Neuronal stem cell (in vitro differentiated cells): ENCODE results near the gene SPATA4.

Experiments used
- DNase-seq: peaks from one replicate; pipeline ENCODE4 v3.0.0-alpha.2; 2013; ENCODE audit warnings: low spot score
- H2AFZ ChIP-seq: one replicate; pipeline ENCODE4 v1.6.1; 2013; ENCODE audit warnings: mild to moderate bottlenecking, low read length, inconsistent platforms
- H2AK5ac ChIP-seq: 2 replicates; pipeline ENCODE4 v1.6.1; 2013; ENCODE audit warnings: low read depth, mild to moderate bottlenecking, inconsistent platforms, low read length, moderate library complexity, mixed read lengths
- H2BK120ac ChIP-seq: 2 replicates; pipeline ENCODE4 v1.6.1; 2013; ENCODE audit warnings: low read depth, mild to moderate bottlenecking, inconsistent platforms, low read length, moderate library complexity, mixed read lengths
- H2BK12ac ChIP-seq: one replicate; pipeline ENCODE4 v1.6.1; 2013; ENCODE audit warnings: low read length, inconsistent platforms
- H2BK15ac ChIP-seq: 2 replicates; pipeline ENCODE4 v1.6.1; 2013; ENCODE audit warnings: mild to moderate bottlenecking, low read length, inconsistent platforms, mixed read lengths
- H2BK5ac ChIP-seq: one replicate; pipeline ENCODE4 v1.6.1; 2013; ENCODE audit warnings: inconsistent platforms, mild to moderate bottlenecking, low read length, moderate library complexity
- H3K14ac ChIP-seq: one replicate; pipeline ENCODE4 v1.6.1; 2013; ENCODE audit warnings: low read length, inconsistent platforms
- H3K18ac ChIP-seq: 2 replicates; pipeline ENCODE4 v1.6.1; 2013; ENCODE audit warnings: low read length, inconsistent platforms
- H3K23ac ChIP-seq: 2 replicates; pipeline ENCODE4 v1.6.1; 2013; ENCODE audit warnings: low read depth, mild to moderate bottlenecking, mixed read lengths, low read length, inconsistent platforms; ENCODE audit not compliant: poor library complexity
- H3K27ac ChIP-seq: replicated peaks from 3 replicates; pipeline ENCODE4 v1.5.1; 2013; ENCODE audit warnings: low read length, inconsistent platforms
- H3K27me3 ChIP-seq, 3 experiments: 2 replicates each; pipeline ENCODE4 v1.6.1; 2013; ENCODE audit warnings: low read length in 3 of 3, mild to moderate bottlenecking in 2 of 3, inconsistent platforms in 1 of 3, low read depth in 1 of 3, mixed read lengths in 1 of 3, moderate library complexity in 1 of 3; ENCODE audit not compliant: control insufficient read depth in 3 of 3, insufficient read depth in 3 of 3
- H3K36me3 ChIP-seq, 2 donors: replicated peaks in 1 of 2; 2 replicates each; pipeline ENCODE4 v1.6.1; 2013; ENCODE audit warnings: low read length in 2 of 2; ENCODE audit not compliant: control insufficient read depth in 2 of 2, insufficient read depth in 2 of 2
- H3K4ac ChIP-seq: 2 replicates; pipeline ENCODE4 v1.6.1; 2013; ENCODE audit warnings: inconsistent platforms, mild to moderate bottlenecking, low read length, moderate library complexity
- H3K4me1 ChIP-seq, 2 donors: 1 replicate in 1 of 2; 2 replicates in 1 of 2; pipeline ENCODE4 v1.6.1; 2013; ENCODE audit warnings: low read length in 2 of 2, low read depth in 1 of 2; ENCODE audit not compliant: control insufficient read depth in 2 of 2, insufficient read depth in 1 of 2
- H3K4me2 ChIP-seq: one replicate; pipeline ENCODE4 v1.6.1; 2013; ENCODE audit warnings: mild to moderate bottlenecking, low read length, inconsistent platforms; ENCODE audit not compliant: insufficient read depth, poor library complexity, severe bottlenecking
- H3K4me3 ChIP-seq, 2 donors: 2 replicates each; pipeline ENCODE4 v1.5.1; 2013; ENCODE audit warnings: low read length in 2 of 2, mild to moderate bottlenecking in 2 of 2, inconsistent platforms in 1 of 2, moderate library complexity in 1 of 2
- H3K79me1 ChIP-seq: one replicate; pipeline ENCODE4 v1.6.1; 2013; ENCODE audit warnings: low read depth, mild to moderate bottlenecking, inconsistent platforms, low read length, moderate library complexity
- H3K9ac ChIP-seq: one replicate; pipeline ENCODE4 v1.6.1; 2013; ENCODE audit warnings: mild to moderate bottlenecking, low read depth, low read length, inconsistent platforms; ENCODE audit not compliant: poor library complexity
- H3K9me3 ChIP-seq, 2 donors: replicated peaks in 1 of 2; 2 replicates each; pipeline versions ENCODE3 to v1.6.1; 2013; ENCODE audit warnings: low read length in 2 of 2, mild to moderate bottlenecking in 2 of 2, inconsistent platforms in 1 of 2, low read depth in 1 of 2, mixed read lengths in 1 of 2, moderate library complexity in 1 of 2; ENCODE audit not compliant: control insufficient read depth in 2 of 2, insufficient read depth in 1 of 2
- H4K8ac ChIP-seq: one replicate; pipeline ENCODE4 v1.6.1; 2013; ENCODE audit warnings: low read depth, mild to moderate bottlenecking, inconsistent platforms, low read length, moderate library complexity
- H4K91ac ChIP-seq: one replicate; pipeline ENCODE4 v1.6.1; 2013; ENCODE audit warnings: low read length, low read depth, mild to moderate bottlenecking, inconsistent platforms; ENCODE audit not compliant: poor library complexity
- WGBS, 2 donors: extraction: QIAGEN DNeasy Blood & Tissue Kit; methylation state at CpG; one replicate each; pipeline ENCODE4 v1.1.7; 2013; ENCODE audit warnings: missing lambda C conversion rate in 2 of 2, mixed read lengths in 1 of 2; ENCODE audit not compliant: insufficient read length in 2 of 2, insufficient replicate concordance in 1 of 2; ENCODE audit errors: extremely low coverage in 2 of 2; 5-methylcytosine and 5-hydroxymethylcytosine counted together

The SPATA4 gene

GRCh38 chr4:176163041-176163440 is 32.3 kb downstream of the SPATA4 start:
- H3K79me1 ChIP-seq = no peaks in the 10 kb centered on the region
- H4K91ac ChIP-seq = no peak overlapping the region
- H3K9ac ChIP-seq = no peak overlapping the region
- no peak overlapping the region for H3K4ac ChIP-seq
- H3K4me3 ChIP-seq = no peak overlapping the region
- no peak overlapping the region for H2AK5ac ChIP-seq
- no peak overlapping the region for H2AFZ ChIP-seq
- DNase-seq = no peak
- H2BK120ac ChIP-seq = no peak overlapping the region
- H3K4me2 ChIP-seq = no peak overlapping the region
- H3K14ac ChIP-seq = no peak overlapping the region
- H3K36me3 ChIP-seq = peaks cover 0 to 39% of the 10 kb centered on the region in 2 donors
- no peak overlapping the region for H2BK12ac ChIP-seq
- WGBS, 2 donors = no CpG with 5 or more reads among the region's 3 CpGs
- H3K9me3 ChIP-seq = no peaks in the 10 kb centered on the region
- no peak overlapping the region for H3K23ac ChIP-seq
- H3K18ac ChIP-seq = no peak overlapping the region
- no peak overlapping the region for H4K8ac ChIP-seq
- H3K27ac ChIP-seq = no peak overlapping the region
- H3K27me3 ChIP-seq = no peaks in the 10 kb centered on the region
- H3K4me1 ChIP-seq = no peaks in the 10 kb centered on the region
- no peak overlapping the region for H2BK5ac ChIP-seq
- no peak overlapping the region for H2BK15ac ChIP-seq

GRCh38 chr4:176156656-176157055 is 38.7 kb downstream of the SPATA4 start:
- Histone ChIP-seq H3K36me3 (peaks cover 0 to 32% of the 10 kb centered on the region in 2 donors), H2BK5ac (no peak overlapping the region), H2BK120ac (no peak overlapping the region), H3K4me2 (no peak overlapping the region), H3K27ac (no peak overlapping the region), H3K23ac (no peak overlapping the region), H3K14ac (no peak overlapping the region), H2AFZ (no peak overlapping the region), H3K18ac (no peak overlapping the region), H2BK12ac (no peak overlapping the region), H3K9me3 (no peaks in the 10 kb centered on the region), H3K4me1 (no peaks in the 10 kb centered on the region), H3K4me3 (no peak overlapping the region), H3K27me3 (no peaks in the 10 kb centered on the region), H2AK5ac (no peak overlapping the region), H3K79me1 (no peaks in the 10 kb centered on the region), H3K9ac (no peak overlapping the region), H3K4ac (no peak overlapping the region), H2BK15ac (no peak overlapping the region), H4K91ac (no peak overlapping the region), H4K8ac (no peak overlapping the region)
- no peak for DNase-seq
- no CpG with 5 or more reads among the region's 5 CpGs for whole genome bisulfite sequencing, 2 donors

GRCh38 chr4:176153124-176153523 is 42.3 kb downstream of the SPATA4 start:
- no peaks in the 10 kb centered on the region for H3K27me3 ChIP-seq
- H3K14ac ChIP-seq = no peak overlapping the region
- H3K9me3 ChIP-seq = no peaks in the 10 kb centered on the region
- no peak overlapping the region for H3K4me2 ChIP-seq
- H2BK120ac ChIP-seq = no peak overlapping the region
- H4K91ac ChIP-seq = no peak overlapping the region
- peaks cover 0 to 31% of the 10 kb centered on the region in 2 donors for H3K36me3 ChIP-seq
- no peak overlapping the region for H2BK12ac ChIP-seq
- H3K4ac ChIP-seq = no peak overlapping the region
- DNase-seq = no peak
- H3K23ac ChIP-seq = no peak overlapping the region
- no peak overlapping the region for H2BK15ac ChIP-seq
- no peak overlapping the region for H4K8ac ChIP-seq
- no peak overlapping the region for H2AFZ ChIP-seq
- H3K4me1 ChIP-seq = no peaks in the 10 kb centered on the region
- WGBS, 2 donors = no CpG with 5 or more reads among the region's 4 CpGs
- H3K18ac ChIP-seq = no peak overlapping the region
- H3K9ac ChIP-seq = no peak overlapping the region
- no peak overlapping the region for H2AK5ac ChIP-seq
- no peaks in the 10 kb centered on the region for H3K79me1 ChIP-seq
- no peak overlapping the region for H3K27ac ChIP-seq
- no peak overlapping the region for H2BK5ac ChIP-seq
- H3K4me3 ChIP-seq = no peak overlapping the region

DNA sequence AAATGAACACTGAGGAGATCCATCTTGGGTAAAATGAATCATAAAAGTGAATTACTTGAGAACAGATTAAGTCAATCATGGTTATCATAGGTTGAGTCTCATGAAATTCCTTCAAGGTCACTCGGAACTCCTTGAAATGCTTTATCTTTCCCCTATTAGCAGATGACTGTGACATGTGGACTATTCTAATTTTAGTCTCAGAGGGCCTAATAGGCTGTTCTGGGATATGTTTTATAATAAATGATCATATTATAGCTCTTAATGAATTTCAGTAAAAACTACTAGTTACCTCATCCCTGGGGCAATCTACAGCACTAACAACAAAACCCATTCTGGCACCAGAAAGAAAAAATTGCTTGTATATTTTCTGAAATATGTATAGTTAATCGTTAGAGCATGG is 44.7 kb downstream of the SPATA4 start:
- no peak overlapping the region for H2AK5ac ChIP-seq
- no peak overlapping the region for H4K8ac ChIP-seq
- no peak overlapping the region for H2AFZ ChIP-seq
- H2BK120ac ChIP-seq = no peak overlapping the region
- no peak overlapping the region for H2BK12ac ChIP-seq
- no peak overlapping the region for H3K27ac ChIP-seq
- no peaks in the 10 kb centered on the region for H3K9me3 ChIP-seq
- no peak overlapping the region for H4K91ac ChIP-seq
- H3K9ac ChIP-seq = no peak overlapping the region
- H3K4me3 ChIP-seq = no peak overlapping the region
- no peak for DNase-seq
- no peak overlapping the region for H3K4me2 ChIP-seq
- H3K23ac ChIP-seq = no peak overlapping the region
- peaks cover 0 to 28% of the 10 kb centered on the region in 2 donors for H3K36me3 ChIP-seq
- no peak overlapping the region for H2BK5ac ChIP-seq
- no peaks in the 10 kb centered on the region for H3K4me1 ChIP-seq
- no peak overlapping the region for H2BK15ac ChIP-seq
- WGBS, 2 donors = no CpG with 5 or more reads among the region's 2 CpGs
- no peaks in the 10 kb centered on the region for H3K79me1 ChIP-seq
- no peak overlapping the region for H3K4ac ChIP-seq
- H3K27me3 ChIP-seq = no peaks in the 10 kb centered on the region
- no peak overlapping the region for H3K14ac ChIP-seq
- no peak overlapping the region for H3K18ac ChIP-seq
